GM03348 (cell line): ENCODE results near the gene ARHGEF10L.
A peak's percentile ranks its signal among the peaks of the same experiment; 100 is the strongest.

ENCODE experiments used
- DNase-seq: peaks from one replicate; pipeline ENCODE4 v3.0.0; 2012; ENCODE audit warnings: low spot score

Gene ARHGEF10L

DNA sequence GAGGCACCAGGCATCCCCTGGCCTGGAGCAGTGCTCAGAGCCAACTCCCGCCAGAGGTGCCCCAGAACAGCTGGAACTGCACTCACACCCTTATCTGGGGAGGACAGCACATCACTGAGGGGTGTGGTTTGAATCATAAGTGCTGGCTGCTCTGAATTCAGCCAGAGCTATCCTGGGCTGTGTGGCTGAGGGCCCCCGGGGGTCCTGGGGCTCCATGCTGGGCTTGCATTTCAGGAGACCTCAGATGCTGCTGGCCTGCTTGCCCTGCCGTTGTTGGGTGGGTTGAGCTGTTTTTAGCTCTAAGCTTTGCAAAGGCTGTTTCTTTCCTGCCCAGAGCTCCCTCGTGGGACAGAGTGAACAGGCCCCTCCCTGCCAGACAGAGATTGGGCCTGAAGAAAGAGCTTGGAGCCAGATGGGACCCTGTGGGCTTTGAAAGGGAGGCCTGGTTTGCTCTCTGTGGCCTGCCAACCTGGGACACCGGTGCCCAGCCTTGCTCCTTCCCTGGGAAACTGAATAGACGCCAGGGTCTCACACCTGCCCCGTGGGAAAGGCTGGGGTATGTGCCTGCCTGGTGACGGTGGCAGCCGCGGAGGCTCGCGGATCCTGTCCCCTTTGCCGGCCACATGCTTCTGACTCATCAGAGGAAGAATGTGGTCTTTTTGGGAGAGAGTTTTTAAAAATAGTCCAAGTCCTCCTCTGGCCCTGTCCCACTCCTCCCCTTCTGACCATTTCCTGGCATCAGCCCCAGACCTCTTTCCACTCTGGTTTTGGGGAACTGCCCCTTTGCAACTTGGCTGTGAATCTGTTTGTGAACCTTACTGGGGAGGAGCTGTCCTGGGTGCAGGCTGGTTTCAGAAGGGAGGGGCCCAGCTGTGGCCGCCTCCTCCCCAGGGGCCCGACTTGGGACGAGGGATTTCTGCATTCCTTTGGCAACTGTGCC lies 30.0 kb downstream of the ARHGEF10L start:
- DNase-seq = peak; percentile 93

DNA sequence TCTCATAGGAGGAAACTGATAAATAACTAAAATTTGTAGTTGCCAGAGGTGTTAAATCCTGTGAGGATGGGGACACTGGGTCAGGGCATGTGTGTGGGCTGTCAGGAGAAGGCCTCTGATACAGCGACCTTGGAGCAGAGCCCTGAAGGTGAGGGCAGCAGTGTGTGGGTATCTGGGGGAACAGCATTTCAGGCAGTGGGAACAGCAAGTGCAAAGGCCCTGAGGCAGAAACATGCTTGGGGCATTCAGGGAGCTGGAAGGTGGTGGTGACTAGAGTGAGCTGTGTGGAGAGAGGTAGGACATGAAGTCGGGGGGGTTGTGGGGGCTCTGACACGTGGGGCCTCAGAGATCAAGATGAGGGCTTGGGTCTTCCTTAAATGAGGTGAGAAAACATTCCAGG lies 30.7 kb downstream of the ARHGEF10L start:
- no peak for DNase-seq

DNA sequence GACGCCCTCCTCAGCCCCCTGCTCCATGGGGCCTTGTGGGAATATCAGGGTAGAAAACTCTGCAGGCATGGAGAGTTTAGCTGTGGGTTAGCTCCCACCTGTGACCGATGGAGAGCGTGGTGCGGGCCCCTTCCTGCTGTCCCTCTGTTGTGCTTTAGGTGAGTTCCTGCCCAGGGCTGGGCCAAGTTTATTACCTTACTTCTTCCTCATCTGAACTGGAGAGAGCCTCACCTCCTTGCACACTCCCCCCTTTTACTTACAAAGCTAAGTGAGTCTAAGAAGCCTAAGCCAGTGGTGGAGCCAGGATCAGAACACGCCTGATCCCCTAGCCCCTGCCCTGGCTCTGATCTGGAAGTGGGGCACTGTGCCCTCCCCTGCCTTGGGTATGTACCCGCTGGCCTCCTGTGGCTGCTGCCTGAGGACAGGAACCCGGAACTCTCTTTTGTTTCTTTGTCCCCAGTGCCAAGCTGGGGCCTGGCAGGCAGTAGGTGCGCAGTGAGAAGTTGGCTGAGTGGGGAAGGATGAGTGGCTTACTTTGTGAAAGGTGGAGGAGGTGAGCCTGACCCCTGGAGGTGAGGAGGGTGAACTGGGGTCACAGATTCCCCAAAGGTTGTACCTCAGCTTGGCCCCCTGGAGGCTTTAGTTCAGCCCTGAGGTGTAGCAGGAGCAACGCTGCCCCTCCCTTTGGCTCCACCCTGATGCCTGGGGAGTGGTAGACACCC lies 32.9 kb downstream of the ARHGEF10L start:
- no peak for DNase-seq

DNA sequence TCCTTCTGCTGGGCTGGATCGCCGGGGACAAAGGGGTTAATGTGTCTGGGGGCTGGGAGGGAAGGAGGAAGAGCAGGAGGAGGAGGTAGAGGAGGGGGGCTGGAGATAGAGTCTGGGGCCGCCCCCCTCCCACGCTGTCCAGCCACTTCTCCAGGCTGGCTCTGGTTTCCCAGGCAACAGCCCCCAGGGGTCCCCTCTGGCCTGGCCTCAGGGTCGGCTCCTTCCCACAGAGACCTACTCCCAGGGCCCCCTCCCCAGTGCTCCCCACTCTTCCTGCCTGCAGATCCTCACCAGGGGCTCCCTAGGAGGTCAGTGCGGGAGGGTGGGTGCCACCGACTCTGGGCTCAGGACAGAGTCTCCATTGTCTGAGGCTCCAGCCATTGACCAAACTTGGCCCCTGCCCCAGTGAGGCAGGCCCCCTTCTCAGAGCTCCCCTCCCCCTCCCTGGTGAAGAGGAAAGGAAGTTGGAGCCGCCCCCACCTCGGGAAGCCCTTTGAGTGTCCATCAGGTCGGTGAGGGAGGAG lies 34.1 kb downstream of the ARHGEF10L start:
- no peak for DNase-seq

GRCh38 chr1:17574516-17574915 lies 35.0 kb downstream of the ARHGEF10L start:
- DNase-seq = no peak

DNA sequence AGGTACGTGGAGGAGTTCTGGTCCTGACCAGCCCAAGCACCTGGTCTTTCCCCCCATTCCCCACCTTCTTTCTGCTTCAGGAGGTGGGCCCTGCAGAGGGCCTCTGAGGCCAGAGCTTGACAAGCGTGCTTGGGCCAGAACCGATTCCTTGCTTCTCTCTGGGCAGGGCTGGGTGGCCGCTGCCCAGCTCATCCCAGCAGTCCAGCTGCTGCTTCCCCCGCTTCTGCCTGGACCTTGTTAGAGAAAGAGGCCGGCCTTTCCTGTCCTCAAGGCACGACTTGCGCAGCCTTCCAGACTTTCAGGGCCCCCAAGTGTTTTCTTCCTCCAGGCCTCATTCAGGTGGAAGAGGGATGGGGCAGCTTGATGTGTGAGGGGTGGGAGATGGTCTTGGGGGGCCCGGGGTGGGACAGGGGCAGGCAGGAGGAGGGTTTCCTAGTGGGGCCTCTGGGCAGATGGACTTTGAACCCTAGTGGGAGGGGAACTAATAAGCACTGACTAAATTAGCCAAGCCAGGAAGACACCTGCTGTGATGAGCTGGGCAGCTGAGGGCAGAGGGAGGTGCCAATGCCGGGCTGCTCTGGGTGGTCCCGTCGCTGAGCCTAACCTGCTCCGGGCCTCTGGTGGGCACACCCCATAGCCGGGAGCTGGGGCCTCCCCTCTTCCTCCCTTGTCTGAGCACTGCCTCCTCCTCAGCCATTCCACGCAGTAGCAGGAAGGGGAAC lies 36.5 kb downstream of the ARHGEF10L start:
- no peak for DNase-seq

GRCh38 chr1:17576519-17576853 lies 37.0 kb downstream of the ARHGEF10L start:
- no peak for DNase-seq

DNA sequence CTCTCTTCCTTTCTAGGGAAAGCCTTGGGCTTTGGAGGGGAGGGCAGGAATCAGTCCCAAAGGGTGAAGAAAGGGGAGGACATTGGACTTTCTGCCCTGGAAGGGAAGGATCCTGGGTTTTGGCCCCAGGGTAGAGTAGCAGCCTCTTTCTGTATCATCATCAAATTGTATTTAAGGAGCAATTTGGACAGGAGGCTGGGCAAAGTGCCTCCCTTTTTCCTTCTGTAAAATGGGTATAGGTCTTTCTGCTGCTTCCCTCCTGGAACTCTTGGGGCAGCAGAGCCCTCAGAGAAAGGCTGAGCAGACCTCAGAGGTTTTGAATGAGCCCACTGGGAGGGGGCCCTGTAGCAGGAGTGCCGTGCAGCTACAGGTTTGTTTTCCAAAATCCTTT lies 38.4 kb downstream of the ARHGEF10L start:
- DNase-seq = no peak

DNA sequence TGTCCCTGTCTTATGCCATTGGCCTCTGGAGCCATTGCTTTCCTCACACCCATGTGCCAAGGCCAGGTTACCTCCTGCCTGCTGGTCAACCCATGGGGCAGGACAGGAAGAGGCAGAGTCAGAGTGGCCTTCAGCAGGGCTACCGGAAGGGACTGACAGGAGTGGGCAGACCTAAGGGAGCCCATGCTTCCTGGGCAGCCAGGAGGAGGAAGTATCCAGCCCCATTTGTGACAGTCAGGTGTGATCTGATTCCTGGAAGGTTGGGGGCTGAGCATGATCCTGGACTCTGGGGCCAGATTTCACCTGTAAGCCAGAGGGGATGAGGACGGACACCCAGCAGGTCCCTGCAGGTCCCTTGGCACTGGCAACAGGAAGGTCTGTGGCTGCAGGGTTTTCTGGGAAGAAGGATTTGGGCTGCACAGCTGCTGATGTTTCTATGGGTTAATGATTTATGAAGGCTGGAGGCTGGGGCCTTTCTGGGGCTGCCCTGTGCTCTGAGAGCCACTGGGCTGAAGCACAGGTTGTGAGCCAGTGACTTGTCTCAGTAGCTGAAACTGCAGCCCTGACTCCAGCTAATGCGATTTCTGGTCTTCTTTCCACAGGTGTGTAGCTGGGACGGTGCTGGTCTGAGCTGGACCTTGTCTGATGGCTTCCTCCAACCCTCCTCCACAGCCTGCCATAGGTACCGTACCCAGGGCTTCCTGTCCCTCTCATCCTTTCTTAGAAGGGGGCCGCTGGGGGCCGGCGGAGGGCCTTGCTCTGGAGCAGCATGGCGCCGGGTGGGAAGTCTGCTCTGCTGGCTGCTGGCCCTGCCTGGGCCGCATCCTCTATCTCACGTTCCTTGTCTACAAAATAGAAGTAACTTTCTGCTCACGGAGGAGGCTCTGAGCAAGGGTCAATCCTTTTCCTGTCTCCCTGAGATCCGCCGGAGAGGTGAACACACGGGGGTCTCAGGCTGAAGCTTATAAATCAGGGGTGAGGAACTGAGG lies 40.7 kb downstream of the ARHGEF10L start:
- DNase-seq = no peak

DNA sequence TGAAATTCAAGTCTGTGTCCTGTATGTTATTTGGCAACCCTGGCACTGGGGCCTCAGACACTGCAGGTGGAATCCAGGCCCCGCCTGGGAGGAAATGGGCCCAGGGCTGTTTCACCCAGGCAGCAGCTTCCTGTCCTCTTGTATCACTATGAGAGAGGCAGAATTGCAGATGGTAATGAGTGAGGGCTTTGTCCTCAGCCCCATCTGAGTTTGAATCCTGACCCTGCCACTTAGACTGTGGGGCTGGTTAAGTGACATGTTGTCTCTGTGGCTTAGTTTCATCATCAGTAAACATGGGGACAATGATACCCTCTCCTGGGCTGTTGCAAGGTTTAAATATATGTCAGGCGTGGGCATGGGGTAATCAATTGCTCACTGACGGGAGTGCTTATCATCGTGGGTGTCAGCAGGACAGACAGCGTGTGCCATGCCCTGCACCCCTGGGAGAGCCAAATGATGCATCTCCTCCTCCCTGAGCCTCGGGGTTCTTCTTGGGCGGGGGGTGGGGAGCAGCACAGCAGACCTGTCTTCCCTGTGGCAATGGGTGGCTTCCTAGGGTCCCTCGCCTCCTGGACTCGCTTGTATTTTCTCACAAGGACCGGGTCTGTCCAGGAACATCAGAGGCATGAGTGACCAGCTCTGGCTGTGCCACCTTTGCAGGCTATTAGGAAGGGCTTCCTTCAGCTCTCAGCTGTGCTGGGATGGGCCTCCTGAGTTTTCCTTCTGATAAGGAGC lies 42.1 kb downstream of the ARHGEF10L start:
- no peak for DNase-seq

DNA sequence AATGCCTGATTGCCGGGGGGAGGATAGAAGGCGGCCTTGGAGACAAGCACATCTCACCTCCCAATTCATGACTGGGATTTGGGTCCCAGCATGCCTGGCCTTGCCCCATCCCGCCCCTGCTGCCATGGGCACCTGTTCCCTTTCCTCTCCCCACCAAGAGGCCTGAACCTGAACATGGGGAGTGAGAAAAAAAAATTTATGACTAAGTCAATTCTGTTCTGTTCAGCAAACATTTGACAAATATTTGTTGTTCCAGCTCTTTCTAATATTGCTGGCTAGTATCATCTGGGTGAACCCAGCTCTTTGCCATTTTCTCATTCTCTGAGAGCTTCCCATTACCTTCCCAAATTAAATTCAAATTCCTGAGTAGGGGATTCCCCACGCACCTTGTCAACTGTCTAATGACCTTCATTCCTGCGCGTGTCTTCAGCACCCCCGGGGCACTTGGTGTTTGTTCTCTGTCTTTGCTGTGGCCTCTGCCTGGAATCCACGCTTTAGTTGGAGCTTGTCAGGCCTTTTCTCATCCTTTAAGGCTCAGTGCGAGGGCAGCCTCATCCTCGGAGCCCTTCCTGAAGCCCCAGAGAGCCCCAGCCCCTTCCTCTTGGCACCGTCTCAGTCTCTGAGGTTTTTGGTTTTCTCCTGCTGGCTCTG lies 42.8 kb downstream of the ARHGEF10L start:
- DNase-seq = no peak

- no peak for DNase-seq
Measured at GRCh38 chr1:17584539-17584938, 45.0 kb downstream of the ARHGEF10L start.

- DNase-seq = no peak
Measured at GRCh38 chr1:17585266-17585987, 45.9 kb downstream of the ARHGEF10L start.

DNA sequence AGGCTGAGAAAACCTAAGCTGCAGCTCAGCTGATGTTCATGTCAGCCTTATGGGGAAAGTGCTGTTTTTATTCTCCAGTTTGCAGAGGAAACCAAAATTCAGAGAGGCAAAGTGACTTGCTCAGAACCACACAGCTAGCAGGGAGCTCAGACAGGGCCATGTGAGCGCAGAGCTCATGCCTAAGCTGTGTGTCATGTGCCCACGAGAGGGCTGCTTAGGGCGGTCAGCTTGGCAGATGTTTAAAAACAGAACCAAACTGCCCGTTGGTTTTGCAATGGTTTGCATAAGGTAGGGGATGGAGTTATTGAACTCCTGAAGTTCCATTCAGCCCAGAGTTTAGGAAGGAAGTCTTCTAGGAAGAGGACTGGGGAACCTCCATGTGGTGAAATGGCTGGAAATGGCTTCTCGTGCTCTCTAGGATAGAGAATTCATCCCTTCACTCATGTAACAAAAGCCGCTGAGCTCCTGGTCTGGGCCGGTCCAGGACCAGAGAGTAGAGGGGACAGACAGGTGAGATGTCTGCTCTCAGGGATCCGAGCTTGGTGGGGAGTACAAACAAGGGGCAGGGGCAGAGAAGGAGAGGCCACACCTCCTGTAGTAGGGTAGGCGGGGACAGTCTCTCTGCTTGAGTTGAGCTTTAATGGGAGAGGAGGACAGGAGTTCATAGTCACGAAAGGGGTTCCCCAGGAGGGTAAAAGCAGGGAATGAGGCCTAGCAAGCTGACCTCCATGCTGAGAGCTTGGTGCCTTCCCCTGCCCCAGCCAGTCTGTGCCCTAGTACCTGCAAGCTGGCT lies 46.9 kb downstream of the ARHGEF10L start:
- peak; percentile 93 for DNase-seq

- DNase-seq = peak; percentile 87
Measured at GRCh38 chr1:17587693-17588047, 48.2 kb downstream of the ARHGEF10L start.

GRCh38 chr1:17588048-17588871 lies 48.8 kb downstream of the ARHGEF10L start:
- DNase-seq = peak; percentile 83

GRCh38 chr1:17591814-17592430 lies 52.4 kb downstream of the ARHGEF10L start:
- DNase-seq = no peak
